ENCODE data around the gene VWF. TPM values are rescaled to one million over a fixed set of nuclear protein-coding genes. Genes with fewer than 3 reads are reported as not detected.

VWF gene
- total and polyA plus RNA-seq, 2 of the 13 experiments (the other 11 are each of a cell fraction or from before 2014, with no cell fraction given), result 0.20 to 0.25 TPM

DNA sequence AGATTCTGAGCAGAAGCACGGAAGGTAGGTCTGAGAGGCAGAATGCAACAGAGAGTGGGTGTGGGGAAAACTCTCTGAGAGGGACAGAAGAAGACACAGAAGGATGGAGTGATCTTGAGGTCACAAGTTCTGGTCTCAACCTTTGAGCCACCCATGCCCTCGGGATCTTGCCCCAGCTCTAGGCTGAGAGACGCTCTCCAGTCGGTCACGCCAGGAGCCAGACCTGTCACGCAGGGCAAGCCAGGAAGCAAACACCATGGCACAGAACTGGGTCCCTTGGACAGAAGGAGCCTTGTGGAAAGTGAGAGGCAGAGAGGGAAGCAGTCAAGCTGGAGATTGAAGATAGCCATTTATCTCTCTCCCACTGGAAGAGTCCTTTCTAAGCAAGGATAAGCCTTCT lies 79.0 kb downstream of the VWF start:
- Histone ChIP-seq H4K20me1 (ENCODE audit: insufficient read depth, low read length) (no peaks in the 10 kb centered on the region), H3K9me3 (ENCODE audit: low read length) (no peaks in the 10 kb centered on the region), H3K27me3 (ENCODE audit: control insufficient read depth in 1 of 2, insufficient read depth in 2 of 2, low read length in 2 of 2) (no peaks in the 10 kb centered on the region), H3K4me3 (replicated peaks in 1 of 3; ENCODE audit: insufficient read depth in 1 of 3, low read depth in 2 of 3, low read length in 3 of 3) (no peak overlapping the region), H2AFZ (ENCODE audit: low read length) (no peak overlapping the region), H3K4me1 (ENCODE audit: insufficient read depth, low read length) (peaks cover 9% of the 10 kb centered on the region), H3K36me3 (replicated peaks in 1 of 2; ENCODE audit: control insufficient read depth in 1 of 2, insufficient read depth in 2 of 2, low read length in 2 of 2) (no peaks in the 10 kb centered on the region), H3K9ac (ENCODE audit: insufficient read depth, low read depth, low read length) (no peak overlapping the region), H3K4me2 (ENCODE audit: low read depth, low read length) (no peak overlapping the region), H3K27ac (ENCODE audit: extremely low read length, insufficient read depth, low read length) (no peak overlapping the region), H3K79me2 (ENCODE audit: insufficient read depth, low read length) (no peaks in the 10 kb centered on the region)
- 53% methylated on average over 6 of the region's 6 CpGs for WGBS (ENCODE audit: low lambda C conversion rate)
- CTCF ChIA-PET (ENCODE audit: low intra/inter-chr PET ratio, low total read pairs), result no interaction called here
- POLR2A ChIA-PET, result no interaction called here
- intact Hi-C loops (cut with micrococcal nuclease; ENCODE audit: unreplicated experiment), result no loop called here
- no peak for TF ChIP-seq ZMYM2 (CRISPR knock-in tag; IDR thresholded peaks at IDR 0.05)
- TF ChIP-seq, protein P1, sequence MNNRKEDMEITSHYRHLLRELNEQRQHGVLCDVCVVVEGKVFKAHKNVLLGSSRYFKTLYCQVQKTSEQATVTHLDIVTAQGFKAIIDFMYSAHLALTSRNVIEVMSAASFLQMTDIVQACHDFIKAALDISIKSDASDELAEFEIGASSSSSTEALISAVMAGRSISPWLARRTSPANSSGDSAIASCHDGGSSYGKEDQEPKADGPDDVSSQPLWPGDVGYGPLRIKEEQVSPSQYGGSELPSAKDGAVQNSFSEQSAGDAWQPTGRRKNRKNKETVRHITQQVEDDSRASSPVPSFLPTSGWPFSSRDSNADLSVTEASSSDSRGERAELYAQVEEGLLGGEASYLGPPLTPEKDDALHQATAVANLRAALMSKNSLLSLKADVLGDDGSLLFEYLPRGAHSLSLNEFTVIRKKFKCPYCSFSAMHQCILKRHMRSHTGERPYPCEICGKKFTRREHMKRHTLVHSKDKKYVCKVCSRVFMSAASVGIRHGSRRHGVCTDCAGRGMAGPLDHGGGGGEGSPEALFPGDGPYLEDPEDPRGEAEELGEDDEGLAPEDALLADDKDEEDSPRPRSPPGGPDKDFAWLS (CRISPR knock-in tag; IDR thresholded peaks at IDR 0.05; ENCODE audit: borderline replicate concordance), result no peak
- TF ChIP-seq DNMT1 (CRISPR knock-in tag; IDR thresholded peaks at IDR 0.05), result no peak
- no peak for TF ChIP-seq GPBP1L1 (CRISPR knock-in tag; IDR thresholded peaks at IDR 0.05)
- TF ChIP-seq KLF9 (CRISPR knock-in tag; IDR thresholded peaks at IDR 0.05; ENCODE audit: low read depth), result no peak
- no peak for TF ChIP-seq ZNF441 (CRISPR knock-in tag; IDR thresholded peaks at IDR 0.05; ENCODE audit: borderline replicate concordance)
- TF ChIP-seq, protein P2, sequence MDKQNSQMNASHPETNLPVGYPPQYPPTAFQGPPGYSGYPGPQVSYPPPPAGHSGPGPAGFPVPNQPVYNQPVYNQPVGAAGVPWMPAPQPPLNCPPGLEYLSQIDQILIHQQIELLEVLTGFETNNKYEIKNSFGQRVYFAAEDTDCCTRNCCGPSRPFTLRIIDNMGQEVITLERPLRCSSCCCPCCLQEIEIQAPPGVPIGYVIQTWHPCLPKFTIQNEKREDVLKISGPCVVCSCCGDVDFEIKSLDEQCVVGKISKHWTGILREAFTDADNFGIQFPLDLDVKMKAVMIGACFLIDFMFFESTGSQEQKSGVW (CRISPR knock-in tag; IDR thresholded peaks at IDR 0.05; ENCODE audit: borderline replicate concordance), result no peak
- TF ChIP-seq, protein P3, sequence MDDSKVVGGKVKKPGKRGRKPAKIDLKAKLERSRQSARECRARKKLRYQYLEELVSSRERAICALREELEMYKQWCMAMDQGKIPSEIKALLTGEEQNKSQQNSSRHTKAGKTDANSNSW (CRISPR knock-in tag; IDR thresholded peaks at IDR 0.05; ENCODE audit: borderline replicate concordance), result no peak
- no peak for TF ChIP-seq ZKSCAN1 (IDR thresholded peaks at IDR 0.05; ENCODE audit: low read length)
- no peak for TF ChIP-seq FOSL2 (CRISPR knock-in tag; IDR thresholded peaks at IDR 0.05)
- no peak for TF ChIP-seq PCBP1 (IDR thresholded peaks at IDR 0.05; ENCODE audit: borderline replicate concordance, low read depth, low read length)
- no peak for TF ChIP-seq ZNF780A (CRISPR knock-in tag; IDR thresholded peaks at IDR 0.05)
- TF ChIP-seq TBL1XR1 (IDR thresholded peaks at IDR 0.05; ENCODE audit: borderline replicate concordance, low read length, partially characterized antibody), result no peak
- TF ChIP-seq ATF1 (CRISPR knock-in tag; IDR thresholded peaks at IDR 0.05), result no peak
- TF ChIP-seq KMT2B (CRISPR knock-in tag; IDR thresholded peaks at IDR 0.05), result no peak
- no peak for TF ChIP-seq ZNF720 (CRISPR knock-in tag; IDR thresholded peaks at IDR 0.05)
- in situ Hi-C loops (cut with HindIII; ENCODE audit: extremely low pct_ligation_motif_present, low pct_unique_long_range_greater_than_20kb), result no loop called here
- no peak for ATAC-seq
- BruUV-seq (replicated peaks), result no TSS peak
- DNase-seq (ENCODE audit: low spot score), result no peak
- FAIRE-seq, result no peak

Measured in HepG2 (cell line).